ENCODE measurements around the gene TNXB.
A peak's percentile ranks its signal among the peaks of the same experiment; 100 is the strongest.
"Not testable (repeated sequence)": the region's sequence is repeated elsewhere in the genome, so short reads cannot be mapped to it uniquely, and the experiment has no call there.

TNXB gene

DNA sequence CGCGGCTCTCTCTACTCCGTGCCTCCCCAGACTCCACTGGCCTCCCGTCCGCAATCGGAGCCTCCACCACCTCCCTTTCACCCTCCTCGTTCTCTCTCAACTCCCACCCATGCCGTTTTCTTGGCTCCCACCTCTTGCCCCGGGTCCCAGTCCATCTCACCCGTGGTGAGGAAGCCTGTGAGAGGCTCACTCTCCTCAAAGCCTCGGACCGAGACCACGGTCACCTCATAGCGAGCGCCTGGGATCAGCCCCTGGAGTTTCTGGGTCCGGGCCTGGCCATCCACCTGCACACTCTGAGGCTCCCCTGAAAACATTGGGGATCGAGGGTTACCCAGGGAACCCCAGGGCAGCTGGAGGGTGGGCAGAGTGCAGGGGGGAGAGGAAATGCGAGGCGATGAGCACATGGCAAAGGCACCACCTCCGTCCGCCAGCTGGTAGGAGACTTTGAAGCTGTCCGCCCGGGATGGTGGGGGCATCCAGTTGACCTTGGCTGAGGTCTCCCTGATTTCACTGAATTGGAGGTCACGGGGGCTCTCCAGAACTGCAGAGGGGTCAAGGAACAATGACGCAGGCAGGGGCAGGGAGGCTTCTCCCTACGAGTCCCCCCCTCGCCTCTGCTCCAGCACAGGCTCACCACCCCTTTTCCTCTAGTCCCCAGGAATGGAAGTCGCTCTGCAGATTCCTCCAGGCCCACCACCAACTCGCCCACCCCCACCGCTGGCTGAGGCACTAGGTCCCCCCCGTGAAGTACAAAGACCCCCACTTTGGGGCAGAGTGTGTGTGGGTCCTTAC, 65.4 kb downstream of the TNXB start:
- DNase-seq, result not testable (repeated sequence)

DNA sequence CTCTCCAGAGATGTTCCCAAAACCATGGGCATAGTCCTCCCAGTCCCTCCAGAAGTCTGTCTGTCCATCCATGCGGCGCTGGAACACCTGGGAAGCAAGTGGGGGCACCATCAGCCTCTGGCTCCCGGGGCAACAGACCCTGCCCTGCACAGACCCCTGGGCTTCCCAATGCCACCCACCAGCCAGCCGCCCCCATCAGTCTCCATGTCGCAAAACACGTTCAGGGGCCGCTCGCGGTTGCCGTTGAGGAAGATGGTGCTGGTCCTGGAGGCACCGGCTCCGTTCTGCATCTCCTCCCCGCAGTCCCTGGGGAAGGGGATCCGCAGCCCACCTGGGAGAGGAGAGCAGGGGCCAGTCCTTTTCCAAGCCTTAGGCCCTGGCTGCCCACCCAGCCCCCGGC, 66.9 kb downstream of the TNXB start:
- DNase-seq, result not testable (repeated sequence)

DNA sequence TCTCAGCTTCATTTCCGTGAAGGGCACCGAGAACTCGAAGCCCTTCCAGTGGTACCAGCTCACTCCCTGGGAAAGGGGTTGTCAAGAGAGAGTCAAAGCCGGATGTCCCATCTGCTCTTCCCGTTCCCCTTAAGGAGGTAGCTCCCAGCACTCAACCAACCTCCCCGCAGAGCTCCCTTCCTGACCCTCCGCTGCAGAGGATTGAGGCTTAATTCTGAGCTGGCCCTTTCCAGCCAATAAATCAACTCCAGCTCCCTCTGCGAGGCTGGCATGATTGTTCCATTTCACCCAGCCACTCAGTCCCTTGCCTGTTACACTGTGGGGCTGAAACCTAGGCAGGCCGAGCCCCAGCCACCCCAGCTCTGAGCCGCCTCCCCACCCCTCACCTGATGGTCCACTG, 67.8 kb downstream of the TNXB start:
- DNase-seq, result not testable (repeated sequence)

- not testable (repeated sequence) for DNase-seq
These were observed 68.2 kb downstream of the TNXB start for GRCh38 chr6:32041050-32041321.

DNA sequence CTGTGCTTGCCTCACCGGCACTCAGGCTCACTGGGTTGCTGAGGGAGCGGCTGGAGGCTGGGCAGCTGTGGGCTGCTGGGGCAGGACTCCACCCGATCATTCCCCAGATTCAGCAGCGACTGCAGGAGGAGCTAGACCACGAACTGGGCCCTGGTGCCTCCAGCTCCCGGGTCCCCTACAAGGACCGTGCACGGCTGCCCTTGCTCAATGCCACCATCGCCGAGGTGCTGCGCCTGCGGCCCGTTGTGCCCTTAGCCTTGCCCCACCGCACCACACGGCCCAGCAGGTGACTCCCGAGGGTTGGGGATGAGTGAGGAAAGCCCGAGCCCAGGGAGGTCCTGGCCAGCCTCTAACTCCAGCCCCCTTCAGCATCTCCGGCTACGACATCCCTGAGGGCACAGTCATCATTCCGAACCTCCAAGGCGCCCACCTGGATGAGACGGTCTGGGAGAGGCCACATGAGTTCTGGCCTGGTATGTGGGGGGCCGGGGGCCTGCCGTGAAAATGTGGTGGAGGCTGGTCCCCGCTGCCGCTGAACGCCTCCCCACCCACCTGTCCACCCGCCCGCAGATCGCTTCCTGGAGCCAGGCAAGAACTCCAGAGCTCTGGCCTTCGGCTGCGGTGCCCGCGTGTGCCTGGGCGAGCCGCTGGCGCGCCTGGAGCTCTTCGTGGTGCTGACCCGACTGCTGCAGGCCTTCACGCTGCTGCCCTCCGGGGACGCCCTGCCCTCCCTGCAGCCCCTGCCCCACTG, 68.7 kb downstream of the TNXB start:
- not testable (repeated sequence) for DNase-seq

- not testable (repeated sequence) for DNase-seq
These were observed 69.5 kb downstream of the TNXB start for GRCh38 chr6:32039321-32040274.

- not testable (repeated sequence) for DNase-seq
These were observed 70.3 kb downstream of the TNXB start for GRCh38 chr6:32038878-32039277.

GRCh38 chr6:32037598-32038524, 71.3 kb downstream of the TNXB start, which contains the start of gene CYP21A2:
Gene CYP21A2 (plus strand): TSS chr6:32038415. CDS start chr6:32038423, 8 bp downstream.
- not testable (repeated sequence) for DNase-seq

DNA sequence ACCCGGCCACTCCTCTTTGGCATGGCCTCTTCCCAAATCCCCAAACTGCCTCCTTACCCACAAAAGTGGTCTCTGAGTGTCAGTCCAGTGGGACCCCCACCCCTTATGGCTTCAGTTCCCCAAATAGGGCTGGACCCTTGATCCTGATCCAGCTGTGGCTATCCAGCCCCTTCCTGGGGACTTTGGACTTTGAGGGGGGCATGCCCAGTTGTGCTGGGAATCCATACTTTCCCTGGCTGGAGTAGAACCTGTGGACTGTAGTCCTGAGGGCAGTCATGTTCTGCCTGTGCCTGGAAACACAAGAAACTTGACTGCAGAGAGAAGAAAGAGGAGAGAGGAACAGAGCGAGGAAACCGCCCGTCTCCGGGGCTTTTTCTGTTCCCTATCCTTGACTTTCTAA, 72.0 kb downstream of the TNXB start:
- not testable (repeated sequence) for DNase-seq

- DNase-seq, result not testable (repeated sequence)
These were observed 73.7 kb downstream of the TNXB start for GRCh38 chr6:32035283-32036013.

GRCh38 chr6:32029553-32029952, 79.6 kb downstream of the TNXB start:
- not testable (repeated sequence) for DNase-seq

DNA sequence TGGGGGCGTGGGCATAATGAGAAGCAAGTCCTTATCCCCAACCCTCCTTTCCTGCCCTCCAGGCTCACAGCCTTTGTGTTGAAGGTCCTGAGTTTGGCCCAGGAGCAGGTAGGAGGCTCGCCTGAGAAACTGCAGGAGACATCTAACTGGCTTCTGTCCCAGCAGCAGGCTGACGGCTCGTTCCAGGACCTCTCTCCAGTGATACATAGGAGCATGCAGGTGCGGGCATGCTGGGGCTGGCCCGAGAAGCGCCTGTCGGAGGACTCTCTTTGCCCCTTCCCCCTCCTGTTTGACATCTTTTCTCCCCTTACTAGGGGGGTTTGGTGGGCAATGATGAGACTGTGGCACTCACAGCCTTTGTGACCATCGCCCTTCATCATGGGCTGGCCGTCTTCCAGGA, 80.5 kb downstream of the TNXB start:
- DNase-seq, result not testable (repeated sequence)

- DNase-seq, result not testable (repeated sequence)
These were observed 87.0 kb downstream of the TNXB start for GRCh38 chr6:32022100-32022499.

- not testable (repeated sequence) for DNase-seq
These were observed 94.6 kb downstream of the TNXB start, which contains the start of gene C4B for GRCh38 chr6:32014547-32014946. Gene C4B (plus strand): TSS chr6:32014795. CDS start chr6:32014846, 51 bp downstream.

DNA sequence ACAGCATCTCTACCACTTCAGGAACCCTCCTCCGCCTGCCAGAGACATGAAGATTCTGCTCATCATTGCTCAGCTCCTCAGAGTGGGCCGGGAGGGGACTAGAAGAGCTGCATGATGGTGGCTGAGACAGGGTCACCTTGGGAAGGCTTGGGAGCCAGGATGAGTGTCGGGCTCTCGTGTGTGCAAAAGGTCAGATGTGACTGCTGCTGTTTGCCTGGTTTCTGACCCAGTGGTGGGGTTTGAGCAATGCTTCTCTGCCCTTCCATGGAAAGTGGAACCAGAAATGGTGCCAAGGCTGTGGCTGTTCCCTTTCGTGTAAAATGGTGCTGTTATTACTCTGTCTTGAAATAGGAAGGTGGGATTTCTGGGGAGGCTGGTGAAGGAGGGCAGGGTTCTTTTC, 95.4 kb downstream of the TNXB start:
- not testable (repeated sequence) for DNase-seq

- peak in 1 of 56 donors; percentile 0 for DNase-seq
These were observed 96.1 kb downstream of the TNXB start for GRCh38 chr6:32012941-32013617.

GRCh38 chr6:32010856-32011530, 98.1 kb downstream of the TNXB start:
- not testable (repeated sequence) for DNase-seq

DNA sequence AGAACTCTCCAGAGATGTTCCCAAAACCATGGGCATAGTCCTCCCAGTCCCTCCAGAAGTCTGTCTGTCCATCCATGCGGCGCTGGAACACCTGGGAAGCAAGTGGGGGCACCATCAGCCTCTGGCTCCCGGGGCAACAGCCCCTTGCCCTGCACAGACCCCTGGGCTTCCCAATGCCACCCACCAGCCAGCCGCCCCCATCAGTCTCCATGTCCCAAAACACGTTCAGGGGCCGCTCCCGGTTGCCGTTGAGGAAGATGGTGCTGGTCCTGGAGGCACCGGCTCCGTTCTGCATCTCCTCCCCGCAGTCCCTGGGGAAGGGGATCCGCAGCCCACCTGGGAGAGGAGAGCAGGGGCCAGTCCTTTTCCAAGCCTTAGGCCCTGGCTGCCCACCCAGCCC, 99.6 kb downstream of the TNXB start:
- not testable (repeated sequence) for DNase-seq
